Neural cell (in vitro differentiated cells): ENCODE measurements around the gene TYR.
A peak's percentile ranks its signal among the peaks of the same experiment; 100 is the strongest.
"Not testable (repeated sequence)": the region's sequence is repeated elsewhere in the genome, so short reads cannot be mapped to it uniquely, and the experiment has no call there.

Experiments
- EP300 ChIP-seq: fragments of 450-650 bp; conservative IDR thresholded peaks from 2 replicates; pipeline ENCODE4 v1.6.1; 2014; ENCODE audit warnings: antibody characterized with exemption, mild to moderate bottlenecking, moderate library complexity; ENCODE audit not compliant: poor library complexity, severe bottlenecking
- EZH2 ChIP-seq: fragments of 200-600, 300-800 bp; shearing (Covaris generic), sonication (generic); IDR thresholded peaks from 2 replicates; pipeline ENCODE4 v1.6.1; 2014; ENCODE audit warnings: antibody characterized with exemption, low read length, borderline replicate concordance, mild to moderate bottlenecking; ENCODE audit not compliant: insufficient read depth, poor library complexity, severe bottlenecking
- POLR2AphosphoS5 ChIP-seq: IDR thresholded peaks from 2 replicates; pipeline ENCODE4 v1.6.1; 2012
- RAD21 ChIP-seq: fragments of 450-650 bp; conservative IDR thresholded peaks from 2 replicates; pipeline ENCODE4 v1.6.1; 2014; ENCODE audit warnings: antibody characterized with exemption, mild to moderate bottlenecking, moderate library complexity
- TAF1 ChIP-seq: IDR thresholded peaks from 2 replicates; pipeline ENCODE4 v1.6.1; 2012; ENCODE audit warnings: low read depth
- TF ChIP-seq, protein P1 (sequence below): fragments of 450-650 bp; IDR thresholded peaks from 2 replicates; pipeline ENCODE4 v1.5.1; 2014; ENCODE audit warnings: antibody characterized with exemption, mild to moderate bottlenecking, moderate library complexity; ENCODE audit not compliant: poor library complexity, severe bottlenecking

DNA sequence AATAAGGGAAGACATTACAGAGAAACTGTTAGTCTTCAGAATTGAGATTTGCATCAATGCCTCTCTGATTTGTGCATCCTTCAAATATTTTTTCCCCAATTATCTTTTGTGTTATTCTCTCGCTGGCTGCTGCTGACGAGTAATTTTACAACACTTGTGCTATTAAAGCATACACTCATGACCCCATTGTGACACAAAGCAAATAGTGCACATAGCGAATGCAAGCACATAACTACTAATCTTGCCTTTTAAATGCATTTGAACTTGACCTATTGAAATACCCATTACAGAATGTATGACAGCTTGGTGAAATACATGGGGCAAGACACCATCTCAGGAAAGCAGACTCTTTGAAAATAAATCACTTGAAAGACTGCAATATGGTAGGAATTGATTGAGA is 132.9 kb downstream of the TYR start:
- TF ChIP-seq POLR2AphosphoS5, result peak; percentile 57
- TF ChIP-seq, protein P1, sequence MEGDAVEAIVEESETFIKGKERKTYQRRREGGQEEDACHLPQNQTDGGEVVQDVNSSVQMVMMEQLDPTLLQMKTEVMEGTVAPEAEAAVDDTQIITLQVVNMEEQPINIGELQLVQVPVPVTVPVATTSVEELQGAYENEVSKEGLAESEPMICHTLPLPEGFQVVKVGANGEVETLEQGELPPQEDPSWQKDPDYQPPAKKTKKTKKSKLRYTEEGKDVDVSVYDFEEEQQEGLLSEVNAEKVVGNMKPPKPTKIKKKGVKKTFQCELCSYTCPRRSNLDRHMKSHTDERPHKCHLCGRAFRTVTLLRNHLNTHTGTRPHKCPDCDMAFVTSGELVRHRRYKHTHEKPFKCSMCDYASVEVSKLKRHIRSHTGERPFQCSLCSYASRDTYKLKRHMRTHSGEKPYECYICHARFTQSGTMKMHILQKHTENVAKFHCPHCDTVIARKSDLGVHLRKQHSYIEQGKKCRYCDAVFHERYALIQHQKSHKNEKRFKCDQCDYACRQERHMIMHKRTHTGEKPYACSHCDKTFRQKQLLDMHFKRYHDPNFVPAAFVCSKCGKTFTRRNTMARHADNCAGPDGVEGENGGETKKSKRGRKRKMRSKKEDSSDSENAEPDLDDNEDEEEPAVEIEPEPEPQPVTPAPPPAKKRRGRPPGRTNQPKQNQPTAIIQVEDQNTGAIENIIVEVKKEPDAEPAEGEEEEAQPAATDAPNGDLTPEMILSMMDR, result not testable (repeated sequence)
- peak; percentile 86 for TF ChIP-seq EP300
- TF ChIP-seq RAD21, EZH2, TAF1: not testable (repeated sequence)
